Activated CD4-positive, CD25-positive, alpha-beta regulatory T cell treated with anti-CD3 and anti-CD28 coated beads, Interleukin-2, amount 50 U/mL, for 16 hours (primary cell): ENCODE measurements around the gene PTGER4.
"Not testable (repeated sequence)": the region's sequence is repeated elsewhere in the genome, so short reads cannot be mapped to it uniquely, and the experiment has no call there.

ENCODE experiments used
- DNase-seq: peaks from one replicate; pipeline ENCODE4 v3.0.0-alpha.2; 2020; ENCODE audit warnings: low read depth, low spot score

The PTGER4 gene

GRCh38 chr5:40679913-40680681 is at the start of gene PTGER4:
PTGER4 (plus strand) TSS chr5:40679915; CDS start chr5:40680994, 1,079 bp downstream.
- DNase-seq, result no peak

- no peak for DNase-seq
These were observed 49.6 kb upstream of the PTGER4 start for GRCh38 chr5:40630126-40630525.

GRCh38 chr5:40631236-40631635 is 48.5 kb upstream of the PTGER4 start:
- no peak for DNase-seq

- no peak for DNase-seq
These were observed 45.6 kb upstream of the PTGER4 start for GRCh38 chr5:40634154-40634553.

GRCh38 chr5:40634593-40634992 is 45.1 kb upstream of the PTGER4 start:
- DNase-seq, result no peak

- not testable (repeated sequence) for DNase-seq
These were observed 40.2 kb upstream of the PTGER4 start for GRCh38 chr5:40639531-40639930.

- no peak for DNase-seq
These were observed 33.4 kb upstream of the PTGER4 start for GRCh38 chr5:40646266-40646665.

GRCh38 chr5:40648150-40648549 is 31.6 kb upstream of the PTGER4 start:
- DNase-seq, result no peak

GRCh38 chr5:40649463-40650030 is 30.2 kb upstream of the PTGER4 start:
- no peak for DNase-seq

GRCh38 chr5:40651201-40651600 is 28.5 kb upstream of the PTGER4 start:
- DNase-seq, result no peak

GRCh38 chr5:40652441-40653220 is 27.1 kb upstream of the PTGER4 start:
- DNase-seq, result no peak

- no peak for DNase-seq
These were observed 26.3 kb upstream of the PTGER4 start for GRCh38 chr5:40653221-40654022.

- no peak for DNase-seq
These were observed 25.2 kb upstream of the PTGER4 start for GRCh38 chr5:40654377-40654991.

GRCh38 chr5:40655138-40655537 is 24.6 kb upstream of the PTGER4 start:
- DNase-seq, result no peak

- DNase-seq, result not testable (repeated sequence)
These were observed 23.6 kb upstream of the PTGER4 start for GRCh38 chr5:40656091-40656490.

GRCh38 chr5:40656766-40657165 is 22.9 kb upstream of the PTGER4 start:
- DNase-seq, result no peak

- DNase-seq, result no peak
These were observed 19.0 kb upstream of the PTGER4 start for GRCh38 chr5:40660751-40661150.

GRCh38 chr5:40665635-40666298 is 13.9 kb upstream of the PTGER4 start:
- no peak for DNase-seq

- DNase-seq, result no peak
These were observed 13.1 kb upstream of the PTGER4 start for GRCh38 chr5:40666657-40667056.

- no peak for DNase-seq
These were observed 12.5 kb upstream of the PTGER4 start for GRCh38 chr5:40667161-40667663.
